Suprapubic skin (tissue), 4 donors: ENCODE results near the gene FRMD3. TPM values are rescaled to one million over a fixed set of nuclear protein-coding genes. Genes with fewer than 3 reads are reported as not detected.

ENCODE experiments used
- DNase-seq, 2 donors: peaks; one replicate each; pipeline ENCODE4 v3.0.0-alpha.2; 2019; ENCODE audit warnings: low spot score in 2 of 2
- H3K27ac ChIP-seq: fragments of 200-600 bp; sonication (generic); one replicate; pipeline ENCODE4 v1.5.1; 2019
- H3K27me3 ChIP-seq: fragments of 200-600 bp; sonication (generic); one replicate; pipeline ENCODE4 v1.5.1; 2019
- H3K36me3 ChIP-seq: fragments of 200-600 bp; sonication (generic); one replicate; pipeline ENCODE4 v1.5.1; 2019
- H3K4me1 ChIP-seq: fragments of 200-600 bp; sonication (generic); one replicate; pipeline ENCODE4 v1.5.1; 2019
- H3K4me3 ChIP-seq: fragments of 200-600 bp; sonication (generic); one replicate; pipeline ENCODE4 v1.5.1; 2019; ENCODE audit warnings: mild to moderate bottlenecking
- H3K9me3 ChIP-seq: fragments of 200-600 bp; sonication (generic); one replicate; pipeline ENCODE4 v1.5.1; 2019
- EP300 ChIP-seq: sonication (generic); formaldehyde crosslinking; IDR thresholded peaks from one replicate; pipeline ENCODE4 v1.6.1; 2017; ENCODE audit warnings: antibody characterized with exemption
- POLR2A ChIP-seq, 2 donors: fragments of 450-650 bp; IDR thresholded peaks; one replicate each; pipeline ENCODE4 v1.6.1; 2017; ENCODE audit warnings: antibody characterized with exemption in 2 of 2, mild to moderate bottlenecking in 2 of 2, moderate library complexity in 2 of 2
- POLR2AphosphoS5 ChIP-seq, 3 donors: sonication (generic); formaldehyde crosslinking; IDR thresholded peaks; one replicate each; pipeline ENCODE4 v1.6.1; 2017; ENCODE audit warnings: antibody characterized with exemption in 3 of 3
- WGBS: methylation state at CpG from one replicate; pipeline ENCODE4 v1.1.5; 2018; 5-methylcytosine and 5-hydroxymethylcytosine counted together
- total RNA-seq, 4 donors: library from RNA; depleted of rRNA; stranded (reverse); fragments of >200 nt; gene quantifications; one replicate each; pipeline ENCODE4 v1.1.0, GENCODE V29; 2016
- TF ChIP-seq, protein P1 (sequence below), 2 donors: fragments of 200-600 bp in 1 of 2; fragments of 450-650 bp in 1 of 2; sonication (generic) in 1 of 2; IDR thresholded peaks; one replicate each; pipeline ENCODE4 v1.5.1; 2016 to 2019; ENCODE audit warnings: antibody characterized with exemption in 2 of 2, mild to moderate bottlenecking in 1 of 2, moderate library complexity in 1 of 2

The FRMD3 gene
- total RNA-seq, 4 donors from 2014 or later, result 2.8 to 7.0 (median 5.2) TPM

DNA sequence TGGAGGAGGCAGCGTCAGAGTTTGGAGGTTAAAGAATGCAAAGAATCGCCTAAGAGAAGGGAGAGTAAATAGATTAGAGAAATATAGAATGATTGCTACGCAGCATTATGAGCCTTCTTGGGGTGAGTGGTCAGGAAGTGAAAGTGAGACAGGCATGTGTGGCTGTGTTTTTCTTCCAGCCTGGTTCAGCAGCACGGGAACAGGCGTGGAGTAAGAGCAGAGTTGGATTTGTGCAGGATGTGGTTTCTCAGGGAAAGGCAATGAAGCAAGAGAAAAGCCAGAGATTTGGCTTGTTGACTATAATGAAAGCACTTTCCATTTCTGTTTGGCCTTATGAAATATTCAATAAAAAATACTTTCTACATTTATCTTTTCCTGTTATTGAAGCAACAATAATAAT, 34.3 kb upstream of the FRMD3 start:
- Histone ChIP-seq H3K27ac (no peak overlapping the region), H3K9me3 (no peaks in the 10 kb centered on the region), H3K4me3 (no peak overlapping the region), H3K36me3 (no peaks in the 10 kb centered on the region), H3K4me1 (no peaks in the 10 kb centered on the region), H3K27me3 (no peaks in the 10 kb centered on the region)
- no peak for DNase-seq
- TF ChIP-seq POLR2A (IDR thresholded peaks at IDR 0.05) (no peak), POLR2AphosphoS5 (IDR thresholded peaks at IDR 0.05) (no peak), EP300 (no peak)
- TF ChIP-seq, protein P1, sequence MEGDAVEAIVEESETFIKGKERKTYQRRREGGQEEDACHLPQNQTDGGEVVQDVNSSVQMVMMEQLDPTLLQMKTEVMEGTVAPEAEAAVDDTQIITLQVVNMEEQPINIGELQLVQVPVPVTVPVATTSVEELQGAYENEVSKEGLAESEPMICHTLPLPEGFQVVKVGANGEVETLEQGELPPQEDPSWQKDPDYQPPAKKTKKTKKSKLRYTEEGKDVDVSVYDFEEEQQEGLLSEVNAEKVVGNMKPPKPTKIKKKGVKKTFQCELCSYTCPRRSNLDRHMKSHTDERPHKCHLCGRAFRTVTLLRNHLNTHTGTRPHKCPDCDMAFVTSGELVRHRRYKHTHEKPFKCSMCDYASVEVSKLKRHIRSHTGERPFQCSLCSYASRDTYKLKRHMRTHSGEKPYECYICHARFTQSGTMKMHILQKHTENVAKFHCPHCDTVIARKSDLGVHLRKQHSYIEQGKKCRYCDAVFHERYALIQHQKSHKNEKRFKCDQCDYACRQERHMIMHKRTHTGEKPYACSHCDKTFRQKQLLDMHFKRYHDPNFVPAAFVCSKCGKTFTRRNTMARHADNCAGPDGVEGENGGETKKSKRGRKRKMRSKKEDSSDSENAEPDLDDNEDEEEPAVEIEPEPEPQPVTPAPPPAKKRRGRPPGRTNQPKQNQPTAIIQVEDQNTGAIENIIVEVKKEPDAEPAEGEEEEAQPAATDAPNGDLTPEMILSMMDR (IDR thresholded peaks at IDR 0.05), result no peak
- WGBS, result 68% methylated on average over 5 of the region's 5 CpGs

DNA sequence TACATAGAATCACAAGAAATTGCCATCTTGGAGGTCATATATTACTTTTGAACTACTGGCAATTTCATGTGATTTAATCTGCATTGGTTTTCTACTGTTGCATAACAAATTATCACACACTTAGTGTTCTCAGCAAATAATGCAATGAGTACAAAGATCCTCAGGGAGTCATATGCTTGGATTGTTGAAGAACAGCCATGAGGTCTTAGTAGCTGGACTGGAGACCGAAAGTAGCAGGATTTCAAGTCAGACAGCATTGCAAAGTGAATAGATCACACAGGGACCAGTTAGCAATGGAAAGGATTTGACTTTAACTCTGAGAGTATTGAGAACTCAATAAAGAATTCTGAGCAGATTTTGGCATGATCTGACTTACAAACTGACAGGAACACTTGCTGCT, 32.2 kb upstream of the FRMD3 start:
- Histone ChIP-seq H3K27ac (no peak overlapping the region), H3K4me1 (no peaks in the 10 kb centered on the region), H3K36me3 (no peaks in the 10 kb centered on the region), H3K27me3 (no peaks in the 10 kb centered on the region), H3K9me3 (no peaks in the 10 kb centered on the region), H3K4me3 (no peak overlapping the region)
- no peak for DNase-seq
- WGBS, result 64% methylated on average over 1 of the region's 1 CpG
- TF ChIP-seq POLR2AphosphoS5 (IDR thresholded peaks at IDR 0.05) (no peak), EP300 (no peak), POLR2A (IDR thresholded peaks at IDR 0.05) (no peak)
- TF ChIP-seq, protein P1 (IDR thresholded peaks at IDR 0.05), result no peak

DNA sequence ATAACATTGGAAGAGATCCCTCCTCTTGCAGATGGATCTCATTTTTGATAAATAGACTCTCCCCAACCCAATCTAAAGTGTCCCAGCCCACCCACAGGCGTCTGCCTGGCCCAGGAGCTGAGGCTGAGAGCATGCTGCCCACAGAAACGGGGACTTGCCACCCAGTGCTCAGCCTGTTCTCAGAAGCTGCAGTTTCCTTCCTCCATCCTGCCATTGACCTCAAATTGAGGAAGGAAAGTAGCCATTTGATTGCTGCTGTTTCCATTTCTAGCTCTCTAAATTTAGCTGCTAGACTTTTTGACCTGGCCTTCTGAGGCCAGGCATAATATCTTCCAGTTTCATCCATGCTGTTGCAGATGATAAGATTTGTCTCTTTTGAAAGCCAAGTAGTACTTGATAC, 31.1 kb upstream of the FRMD3 start:
- Histone ChIP-seq H3K36me3 (no peaks in the 10 kb centered on the region), H3K27ac (no peak overlapping the region), H3K4me1 (no peaks in the 10 kb centered on the region), H3K4me3 (no peak overlapping the region), H3K9me3 (no peaks in the 10 kb centered on the region), H3K27me3 (no peaks in the 10 kb centered on the region)
- 56% methylated on average over 2 of the region's 2 CpGs for WGBS
- no peak for DNase-seq
- TF ChIP-seq EP300 (no peak), POLR2A (IDR thresholded peaks at IDR 0.05) (no peak), POLR2AphosphoS5 (IDR thresholded peaks at IDR 0.05) (no peak)
- TF ChIP-seq, protein P1 (IDR thresholded peaks at IDR 0.05), result no peak

DNA sequence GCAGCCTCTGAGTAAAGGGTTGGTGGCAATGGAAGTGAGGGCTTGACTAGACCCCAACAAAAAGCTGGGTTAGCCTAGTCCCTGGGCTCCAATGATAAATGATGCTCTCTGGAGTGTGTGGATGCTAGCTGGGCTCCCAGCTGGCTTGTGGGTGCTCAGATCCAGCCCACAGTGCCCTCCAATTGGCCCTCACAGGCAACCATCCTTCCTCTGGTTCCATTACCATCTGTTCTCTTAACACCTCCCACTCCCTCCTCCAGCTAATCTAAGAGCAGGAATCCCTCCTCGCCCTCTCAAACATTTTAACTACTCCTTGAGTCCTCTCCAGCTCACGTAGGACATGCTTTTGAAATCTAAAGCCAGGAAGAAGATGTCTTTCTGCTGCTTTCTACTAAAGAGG, 25.2 kb upstream of the FRMD3 start:
- TF ChIP-seq POLR2AphosphoS5 (IDR thresholded peaks at IDR 0.05) (no peak), EP300 (no peak), POLR2A (IDR thresholded peaks at IDR 0.05) (no peak)
- TF ChIP-seq, protein P1 (IDR thresholded peaks at IDR 0.05), result no peak

DNA sequence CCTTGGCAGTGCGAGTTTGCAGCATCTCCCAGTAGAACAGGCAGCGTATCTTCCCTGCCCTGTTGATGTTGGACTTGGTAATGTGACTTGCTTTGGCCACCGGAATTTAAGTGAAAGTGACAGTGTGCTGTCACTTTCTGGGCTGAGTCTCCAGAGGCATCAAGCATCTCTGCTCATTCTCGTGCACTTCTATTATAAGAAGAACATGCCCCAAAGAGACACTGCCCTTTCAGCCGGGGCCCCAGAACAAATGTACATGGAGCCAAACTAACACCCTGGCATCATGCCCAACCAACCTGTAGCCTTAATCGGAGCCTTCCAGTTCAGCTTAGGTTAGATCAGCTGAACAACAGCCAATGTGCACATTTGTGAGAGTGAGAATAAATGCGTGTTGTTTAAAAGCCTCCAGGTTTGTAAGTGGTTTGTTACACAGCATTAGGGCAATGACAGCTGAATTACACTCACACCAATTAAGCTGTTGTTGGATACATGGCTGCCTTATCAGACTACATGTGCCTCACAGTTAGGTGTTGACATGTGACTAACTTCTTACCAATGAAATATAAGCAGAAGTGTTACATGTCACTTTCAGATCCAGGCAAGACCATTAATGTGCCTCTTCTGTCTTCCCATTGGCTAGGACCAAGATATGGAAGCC, 22.1 kb upstream of the FRMD3 start:
- TF ChIP-seq POLR2A (IDR thresholded peaks at IDR 0.05) (no peak), POLR2AphosphoS5 (IDR thresholded peaks at IDR 0.05) (no peak), EP300 (no peak)
- TF ChIP-seq, protein P1 (IDR thresholded peaks at IDR 0.05), result no peak
- H3K36me3 ChIP-seq, result no peaks in the 10 kb centered on the region
- no peaks in the 10 kb centered on the region for H3K4me1 ChIP-seq
- no peak for DNase-seq
- no peak overlapping the region for H3K4me3 ChIP-seq
- no peaks in the 10 kb centered on the region for H3K9me3 ChIP-seq
- no peak overlapping the region for H3K27ac ChIP-seq
- no peaks in the 10 kb centered on the region for H3K27me3 ChIP-seq
- 87% methylated on average over 7 of the region's 7 CpGs for whole genome bisulfite sequencing

More for the DNA sequence above, 25.2 kb upstream of the FRMD3 start:
- H3K36me3 ChIP-seq, result no peaks in the 10 kb centered on the region
- no peaks in the 10 kb centered on the region for H3K27me3 ChIP-seq
- no peak overlapping the region for H3K4me3 ChIP-seq
- H3K4me1 ChIP-seq, result no peaks in the 10 kb centered on the region
- no peak for DNase-seq
- H3K9me3 ChIP-seq, result no peaks in the 10 kb centered on the region
- no peak overlapping the region for H3K27ac ChIP-seq
- 74% methylated on average over 2 of the region's 2 CpGs for WGBS
